Posterior vena cava (tissue), 2 donors: Measurements from ENCODE around the gene RAMAC. TPM values are rescaled to one million over a fixed set of nuclear protein-coding genes. Genes with fewer than 3 reads are reported as not detected.
"Not testable (repeated sequence)": the region's sequence is repeated elsewhere in the genome, so short reads cannot be mapped to it uniquely, and the experiment has no call there.

ENCODE experiments used
- DNase-seq: peaks from one replicate; pipeline ENCODE4 v3.0.0-alpha.2; 2020; ENCODE audit warnings: low spot score
- intact Hi-C, 2 donors: fragments of 100-400 bp; cut with DNase I; formaldehyde crosslinking; loops; one replicate each; pipeline versions ENCODE4 v1.14.1 to v1.14.2; 2022 to 2023
- total RNA-seq, 2 donors: library from RNA; stranded (reverse); fragmentation: NEBNext Ultra II Directional; extraction: Animal tissue kit (Norgen Biotek cat#: 25700); gene quantifications; one replicate each; pipeline ENCODE4 v1.2.1, GENCODE V29; 2021
- donor health status: DM: yes; HTN: yes; CAD: no.
- donor health status: DM: yes; HTN: yes; CAD: no.

The RAMAC gene
- total RNA-seq, 2 donors from 2014 or later = 12.8 to 14.2 TPM

- intact Hi-C loops = loop anchor here (10.0 kb wide), 1 partner anchor 466 kb away; no protein-coding TSS in a partner anchor
- not testable (repeated sequence) for DNase-seq
Measured at GRCh38 chr15:83000672-83001031, 14.6 kb downstream of the RAMAC start.

GRCh38 chr15:83010709-83011270, 24.8 kb downstream of the RAMAC start:
- intact Hi-C loops = loop anchor here (5.0 to 10.0 kb wide), 2 partner anchors 54 to 57 kb away; partner anchors contain the start of gene BTBD1 (in 2 of the 2)
- peak; percentile 92 for DNase-seq

DNA sequence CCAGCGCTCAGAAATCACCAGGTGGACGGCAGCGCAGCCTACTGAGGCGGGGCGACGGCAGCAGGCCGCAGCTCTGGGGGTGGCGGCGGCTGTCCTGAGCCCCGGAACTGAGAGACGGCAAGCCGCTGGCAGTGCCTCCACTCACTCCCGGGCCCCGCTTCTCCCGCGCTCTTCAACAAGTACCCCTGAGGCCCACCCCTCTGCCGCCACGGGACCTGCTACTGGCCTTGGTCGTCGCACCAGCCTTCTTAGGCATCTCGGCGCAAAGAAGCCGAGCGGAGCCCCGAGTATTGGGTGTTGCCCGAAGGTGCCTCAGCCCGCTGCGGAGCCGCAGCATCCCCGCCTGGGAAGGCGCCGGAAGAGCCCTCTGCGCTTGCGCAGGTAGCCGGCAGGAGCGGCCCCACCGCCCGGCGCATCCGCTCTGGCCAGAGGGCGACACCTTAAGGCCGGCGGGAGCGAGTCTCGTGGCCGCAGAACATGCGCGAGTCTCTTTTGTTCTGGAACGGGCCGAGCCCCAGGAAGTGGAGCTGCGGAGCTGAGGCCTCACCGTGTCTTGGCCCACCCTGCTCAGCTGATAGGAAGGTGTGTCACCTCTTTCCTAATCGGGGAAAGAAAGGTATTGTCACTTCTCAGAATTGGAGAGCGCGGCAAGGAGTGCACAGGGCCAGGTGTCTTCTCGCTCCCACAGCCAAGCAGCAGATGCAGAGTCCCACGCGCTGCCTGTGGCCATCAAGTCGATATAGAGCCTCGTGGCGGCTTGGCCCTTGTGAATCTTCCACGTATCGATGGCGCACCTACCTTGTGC, 25.5 kb downstream of the RAMAC start, which contains the start of gene C15orf40:
Gene C15orf40, minus strand, starts transcription at position 369 of the 805 bp plus-strand sequence. Its CDS starts 32 bp downstream, at position 337.
- peak; percentile 97 for DNase-seq
- intact Hi-C loops = loop anchor here (5.0 to 10.0 kb wide), 2 partner anchors 53 to 56 kb away; partner anchors contain the start of gene BTBD1 (in 2 of the 2)

GRCh38 chr15:83012076-83012426, 26.0 kb downstream of the RAMAC start:
- intact Hi-C loops = loop anchor here (5.0 to 10.0 kb wide), 2 partner anchors 53 to 55 kb away; partner anchors contain the start of gene BTBD1 (in 2 of the 2)

DNA sequence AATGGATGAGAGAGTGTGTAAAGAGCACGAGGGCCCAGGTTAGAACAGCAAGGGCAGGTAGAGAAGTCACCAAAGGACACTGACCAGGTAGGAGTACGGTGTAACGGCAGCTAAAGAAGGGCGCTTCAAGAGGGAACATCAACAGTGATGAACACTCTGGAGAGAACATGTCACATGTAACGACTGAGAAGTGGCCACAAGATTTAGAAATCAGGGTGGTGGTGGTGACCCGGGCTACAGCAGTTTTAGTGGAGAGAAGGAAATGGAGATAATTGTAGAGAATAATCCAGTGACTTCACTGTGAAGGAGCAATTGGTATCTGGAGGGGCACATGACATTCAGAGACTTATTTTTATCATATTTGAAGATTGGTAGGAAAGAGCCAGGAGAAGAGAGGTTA, 26.6 kb downstream of the RAMAC start:
- intact Hi-C loops = loop anchor here (5.0 to 10.0 kb wide), 2 partner anchors 52 to 55 kb away; partner anchors contain the start of gene BTBD1 (in 2 of the 2)

More at GRCh38 chr15:83012076-83012426, 26.0 kb downstream of the RAMAC start:
- no peak for DNase-seq

GRCh38 chr15:83014205-83014653, 28.2 kb downstream of the RAMAC start:
- intact Hi-C loops = loop anchor here (5.0 to 10.0 kb wide), 2 partner anchors 51 to 53 kb away; partner anchors contain the start of gene BTBD1 (in 2 of the 2)
- DNase-seq = no peak

More for the DNA sequence above, 26.6 kb downstream of the RAMAC start:
- no peak for DNase-seq

GRCh38 chr15:83015361-83015760, 29.4 kb downstream of the RAMAC start:
- intact Hi-C loops = loop anchor here in 1 of 2 donors (10.0 kb wide), 1 partner anchor 49 kb away; the partner anchor contains the start of gene BTBD1

DNA sequence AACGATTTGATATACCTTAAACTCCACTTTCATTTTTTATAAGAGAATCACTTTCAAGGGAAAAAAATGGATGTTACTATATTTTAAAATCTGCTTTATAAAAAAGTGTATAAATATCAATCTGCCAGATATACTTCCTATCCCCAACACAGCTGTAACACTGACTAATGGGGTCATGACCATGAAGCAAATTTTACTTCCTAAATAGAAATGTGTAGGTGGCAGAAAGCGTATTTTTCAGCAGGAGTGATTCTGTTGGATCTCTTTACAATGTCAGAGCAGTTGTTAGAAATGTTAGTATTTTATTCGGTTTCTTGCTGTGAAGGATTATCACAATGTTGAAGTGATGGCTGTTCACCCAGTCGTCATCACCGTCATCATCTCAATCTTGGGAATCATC, 30.9 kb downstream of the RAMAC start:
- intact Hi-C loops = loop anchor here in 1 of 2 donors (10.0 kb wide), 1 partner anchor 48 kb away; the partner anchor contains the start of gene BTBD1
- no peak for DNase-seq

More at GRCh38 chr15:83015361-83015760, 29.4 kb downstream of the RAMAC start:
- DNase-seq = no peak

DNA sequence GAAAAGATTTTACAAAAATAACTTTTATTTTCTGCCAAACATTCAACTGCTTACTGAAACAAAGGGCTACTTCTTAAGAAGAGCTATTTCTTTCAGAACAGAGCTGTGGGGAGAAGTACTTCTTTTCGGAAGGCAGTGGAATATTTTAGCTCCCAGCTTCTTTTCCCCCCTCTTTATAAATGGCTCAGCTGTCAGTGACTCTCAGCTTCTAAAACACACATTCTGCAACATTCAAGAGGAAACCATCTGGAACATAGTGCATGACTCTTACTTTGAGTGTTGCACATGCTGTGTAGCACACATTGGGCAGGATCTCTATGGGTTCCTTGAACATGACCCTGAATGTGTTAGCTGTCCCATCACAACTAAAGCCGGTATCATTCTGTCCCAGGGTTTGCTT, 32.4 kb downstream of the RAMAC start:
- intact Hi-C loops = loop anchor here in 1 of 2 donors (10.0 kb wide), 1 partner anchor 46 kb away; the partner anchor contains the start of gene BTBD1

DNA sequence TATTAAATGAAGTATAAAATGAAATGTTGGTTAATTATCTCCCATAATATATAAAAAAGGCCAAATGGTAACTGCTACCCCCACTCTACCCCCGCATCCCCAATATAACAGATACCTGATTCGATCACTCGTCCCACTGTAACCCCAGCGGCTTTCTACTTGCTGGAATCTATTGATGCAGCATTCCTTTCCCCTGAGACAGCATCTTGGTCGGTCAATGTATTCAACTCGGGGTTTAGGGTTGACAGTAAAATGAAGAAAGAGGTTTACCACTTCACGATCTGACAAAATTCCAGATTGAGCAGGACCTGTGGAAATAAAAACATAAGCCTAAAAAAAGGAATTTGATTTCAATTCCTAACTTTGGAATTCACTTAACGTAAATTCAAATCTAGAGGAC, 44.0 kb downstream of the RAMAC start:
- no peak for DNase-seq
- intact Hi-C loops = no loop called here

More for the DNA sequence above, 32.4 kb downstream of the RAMAC start:
- DNase-seq = no peak

DNA sequence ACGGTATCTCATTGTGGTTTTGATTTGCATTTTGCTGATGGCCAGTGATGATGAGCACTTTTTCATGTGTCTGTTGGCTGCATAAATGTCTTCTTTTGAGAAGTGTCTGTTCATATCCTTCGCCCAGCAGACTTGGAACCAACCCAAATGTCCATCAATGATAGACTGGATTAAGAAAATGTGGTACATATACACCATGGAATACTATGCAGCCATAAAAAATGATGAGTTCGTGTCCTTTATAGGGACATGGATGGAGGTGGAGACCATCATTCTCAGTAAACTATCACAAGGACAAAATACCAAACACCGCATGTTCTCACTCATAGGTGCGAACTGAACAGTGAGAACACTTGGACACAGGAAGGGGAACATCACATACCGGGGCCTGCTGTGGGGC, 45.2 kb downstream of the RAMAC start:
- DNase-seq, intact Hi-C loops: not testable (repeated sequence)

DNA sequence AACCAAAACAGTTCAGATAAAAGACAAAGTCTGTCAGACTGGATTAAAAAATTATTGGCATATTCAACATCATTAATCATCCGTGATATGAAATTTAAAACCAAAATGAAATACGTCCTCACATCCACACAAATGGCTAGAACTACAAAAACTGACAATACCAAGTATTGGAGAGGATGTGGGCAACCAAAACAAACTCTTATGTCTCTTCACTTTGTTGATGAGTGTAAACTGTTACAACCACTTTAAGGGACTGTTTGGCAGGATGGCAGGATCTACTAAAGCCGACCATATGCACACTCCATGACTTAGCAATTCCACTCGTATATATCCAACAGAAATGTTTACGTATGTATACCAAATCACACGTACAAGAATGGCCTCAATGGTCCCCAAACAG, 50.2 kb downstream of the RAMAC start:
- intact Hi-C loops = no loop called here

DNA sequence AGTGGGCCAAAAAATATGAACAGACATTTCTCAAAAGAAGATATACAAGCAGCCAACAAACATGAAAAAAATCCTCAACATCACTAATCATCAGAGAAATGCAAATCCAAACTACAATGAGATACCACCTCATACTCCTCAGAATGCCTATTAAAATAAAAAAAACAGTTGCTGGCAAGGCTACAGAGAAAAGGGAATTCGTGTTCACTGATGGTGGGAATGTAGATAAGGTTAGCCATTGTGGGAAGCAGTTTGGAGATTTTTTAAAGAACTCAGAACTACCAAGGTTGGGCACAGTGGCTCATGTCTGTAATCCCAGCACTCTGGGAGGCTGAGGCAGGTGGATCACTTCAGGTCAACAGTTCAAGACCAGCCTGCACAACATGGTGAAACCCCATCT, 53.2 kb downstream of the RAMAC start:
- no peak for DNase-seq
- intact Hi-C loops = no loop called here

More for the DNA sequence above, 50.2 kb downstream of the RAMAC start:
- DNase-seq = no peak

Other genes starting within 250 kb of the RAMAC start
- not detected for gene FSD2, start 180.1 kb upstream of the RAMAC start, total RNA-seq
- gene WHAMM, start 176.6 kb upstream of the RAMAC start, total RNA-seq = 1 to 10 TPM; 6.7 to 9.5 TPM
- gene HOMER2, start 33.5 kb upstream of the RAMAC start, total RNA-seq = 1 to 10 TPM; 2.7 to 3.0 TPM
- 10 to 100 TPM; 11.0 to 13.0 TPM for gene C15orf40, start 25.4 kb downstream of the RAMAC start, total RNA-seq
- 10 to 100 TPM; 42.4 TPM for gene BTBD1, start 81.0 kb downstream of the RAMAC start, total RNA-seq
- 1 to 10 TPM; 6.9 to 8.1 TPM for gene TM6SF1, start 121.4 kb downstream of the RAMAC start, total RNA-seq
- 10 to 100 TPM; 57.9 to 70.0 TPM for gene HDGFL3, start 221.6 kb downstream of the RAMAC start, total RNA-seq